Activated naive CD8-positive, alpha-beta T cell treated with anti-CD3 and anti-CD28 coated beads, Interleukin-2, amount 10 ng/mL, durations not matched to agents 7 days and 5 days (primary cell): ENCODE measurements around the gene GOSR1. TPM values are rescaled to one million over a fixed set of nuclear protein-coding genes. Genes with fewer than 3 reads are reported as not detected.
A peak's percentile ranks its signal among the peaks of the same experiment; 100 is the strongest.

Experiments used
- ATAC-seq: fragments of 150-1000 bp; cut with Tn5 transposase; one replicate; pipeline ENCODE4 v1.10.0; 2021; ENCODE audit warnings: low read depth, moderate library complexity
- POLR2A ChIA-PET: fragments of 350-600 bp; sonication (Branson Sonifier 250); formaldehyde crosslinking; loops from one replicate; lab custom pipeline; 2021; ENCODE audit warnings: antibody characterized with exemption; lab: Charles Lee
- DNase-seq: peaks from one replicate; pipeline ENCODE4 v3.0.0; 2021
- H3K27ac Mint-ChIP-seq: one replicate; pipeline ENCODE4 v1.8.0; 2022; ENCODE audit warnings: mild to moderate bottlenecking, mixed read lengths
- H3K27me3 Mint-ChIP-seq: one replicate; pipeline ENCODE4 v1.8.0; 2022; ENCODE audit warnings: mild to moderate bottlenecking, moderate library complexity, mixed read lengths
- H3K36me3 Mint-ChIP-seq: one replicate; pipeline ENCODE4 v1.8.0; 2021; ENCODE audit warnings: mild to moderate bottlenecking, mixed read lengths
- H3K4me1 Mint-ChIP-seq: one replicate; pipeline ENCODE4 v1.8.0; 2021; ENCODE audit warnings: mixed read lengths
- H3K4me3 Mint-ChIP-seq: one replicate; pipeline ENCODE4 v1.8.0; 2022; ENCODE audit warnings: mild to moderate bottlenecking, moderate library complexity, mixed read lengths
- H3K9me3 Mint-ChIP-seq: one replicate; pipeline ENCODE4 v1.8.0; 2021; ENCODE audit warnings: mixed read lengths
- total RNA-seq, 2 experiments: library from RNA; stranded (reverse); gene quantifications; one replicate each; pipeline ENCODE4 v1.2.3, GENCODE V29; 2021

The GOSR1 gene
- total RNA-seq, 2 experiments from 2014 or later = 44.8 to 46.8 TPM

- POLR2A ChIA-PET = no interaction called here
- Mint-ChIP-seq H3K36me3 (peaks cover 2% of the 10 kb centered on the region), H3K27me3 (no peaks in the 10 kb centered on the region), H3K9me3 (no peaks in the 10 kb centered on the region), H3K4me1 (peaks cover 13% of the 10 kb centered on the region), H3K4me3 (no peak overlapping the region), H3K27ac (no peak overlapping the region)
- DNase-seq (no peak), ATAC-seq (no peak)
Observed at GRCh38 chr17:30472238-30472890, 4.8 kb upstream of the GOSR1 start.

GRCh38 chr17:30475206-30475605 lies 2.0 kb upstream of the GOSR1 start:
- Mint-ChIP-seq H3K4me1 (peaks cover 20% of the 10 kb centered on the region), H3K27ac (no peak overlapping the region), H3K4me3 (no peak overlapping the region), H3K36me3 (peaks cover 2% of the 10 kb centered on the region), H3K9me3 (no peaks in the 10 kb centered on the region), H3K27me3 (no peaks in the 10 kb centered on the region)
- POLR2A ChIA-PET = no interaction called here
- ATAC-seq (no peak), DNase-seq (no peak)

- H3K4me1 Mint-ChIP-seq = peaks cover 20% of the 10 kb centered on the region
- H3K27me3 Mint-ChIP-seq = no peaks in the 10 kb centered on the region
- H3K9me3 Mint-ChIP-seq = no peaks in the 10 kb centered on the region
- H3K36me3 Mint-ChIP-seq = peaks cover 5% of the 10 kb centered on the region
- H3K4me3 Mint-ChIP-seq = peak overlapping the region; percentile 98
- ATAC-seq (peak; percentile 6), DNase-seq (no peak)
- POLR2A ChIA-PET = interaction anchor here (0.6 to 1.0 kb wide), 6 partner anchors 11 to 735 kb away, joined by 3 to 5 read pairs (median 3); no protein-coding TSS in a partner anchor
- H3K27ac Mint-ChIP-seq = peak overlapping the region; percentile 98
Observed at GRCh38 chr17:30476726-30477082, 504 bp upstream of the GOSR1 start.

GRCh38 chr17:30477774-30478115 lies 537 bp downstream of the GOSR1 start:
- Mint-ChIP-seq H3K4me1 (peaks cover 20% of the 10 kb centered on the region), H3K27ac (peak overlapping the region; percentile 98), H3K27me3 (no peaks in the 10 kb centered on the region), H3K36me3 (peaks cover 5% of the 10 kb centered on the region), H3K9me3 (no peaks in the 10 kb centered on the region), H3K4me3 (peak overlapping the region; percentile 98)
- DNase-seq (no peak), ATAC-seq (peak; percentile 31)
- POLR2A ChIA-PET = interaction anchor here (1.0 kb wide), 1 partner anchor 40 kb away, joined by 3 read pairs; no protein-coding TSS in a partner anchor

- Mint-ChIP-seq H3K9me3 (no peaks in the 10 kb centered on the region), H3K36me3 (peaks cover 27% of the 10 kb centered on the region), H3K27ac (no peak overlapping the region), H3K4me3 (no peak overlapping the region), H3K4me1 (peaks cover 9% of the 10 kb centered on the region), H3K27me3 (no peaks in the 10 kb centered on the region)
- DNase-seq (no peak), ATAC-seq (no peak)
- POLR2A ChIA-PET = no interaction called here
Observed at GRCh38 chr17:30482555-30482954, 5.3 kb downstream of the GOSR1 start.

- Mint-ChIP-seq H3K4me1 (peaks cover 7% of the 10 kb centered on the region), H3K36me3 (peaks cover 28% of the 10 kb centered on the region), H3K4me3 (no peak overlapping the region), H3K9me3 (no peaks in the 10 kb centered on the region), H3K27ac (no peak overlapping the region), H3K27me3 (no peaks in the 10 kb centered on the region)
- DNase-seq = no peak
- POLR2A ChIA-PET = no interaction called here
- ATAC-seq = no peak
Observed at GRCh38 chr17:30483159-30483558, 6.0 kb downstream of the GOSR1 start.

GRCh38 chr17:30493780-30494179 lies 16.6 kb downstream of the GOSR1 start:
- Mint-ChIP-seq H3K36me3 (peaks cover 27% of the 10 kb centered on the region), H3K27me3 (no peaks in the 10 kb centered on the region), H3K9me3 (no peaks in the 10 kb centered on the region), H3K4me1 (peaks cover 2% of the 10 kb centered on the region), H3K4me3 (no peak overlapping the region), H3K27ac (no peak overlapping the region)
- POLR2A ChIA-PET = no interaction called here
- DNase-seq = no peak
- no peak for ATAC-seq

- no peaks in the 10 kb centered on the region for H3K9me3 Mint-ChIP-seq
- ATAC-seq (no peak), DNase-seq (no peak)
- peaks cover 35% of the 10 kb centered on the region for H3K36me3 Mint-ChIP-seq
- H3K27me3 Mint-ChIP-seq = no peaks in the 10 kb centered on the region
- H3K27ac Mint-ChIP-seq = no peak overlapping the region
- no peak overlapping the region for H3K4me3 Mint-ChIP-seq
- POLR2A ChIA-PET = no interaction called here
- H3K4me1 Mint-ChIP-seq = peaks cover 9% of the 10 kb centered on the region
Observed at GRCh38 chr17:30495586-30495985, 18.4 kb downstream of the GOSR1 start.

GRCh38 chr17:30503558-30503957 lies 26.4 kb downstream of the GOSR1 start:
- POLR2A ChIA-PET = no interaction called here
- H3K9me3 Mint-ChIP-seq = no peaks in the 10 kb centered on the region
- ATAC-seq = no peak
- no peak overlapping the region for H3K4me3 Mint-ChIP-seq
- H3K36me3 Mint-ChIP-seq = peaks cover 32% of the 10 kb centered on the region
- H3K27ac Mint-ChIP-seq = no peak overlapping the region
- DNase-seq = no peak
- H3K4me1 Mint-ChIP-seq = peaks cover 12% of the 10 kb centered on the region
- H3K27me3 Mint-ChIP-seq = no peaks in the 10 kb centered on the region

GRCh38 chr17:30505868-30506417 lies 28.7 kb downstream of the GOSR1 start:
- H3K4me3 Mint-ChIP-seq = no peak overlapping the region
- peaks cover 5% of the 10 kb centered on the region for H3K4me1 Mint-ChIP-seq

GRCh38 chr17:30506481-30506880 lies 29.3 kb downstream of the GOSR1 start:
- no peak for ATAC-seq
- Mint-ChIP-seq H3K4me3 (no peak overlapping the region), H3K27me3 (no peaks in the 10 kb centered on the region), H3K36me3 (peaks cover 16% of the 10 kb centered on the region), H3K9me3 (no peaks in the 10 kb centered on the region), H3K27ac (no peak overlapping the region), H3K4me1 (peaks cover 5% of the 10 kb centered on the region)
- POLR2A ChIA-PET = no interaction called here
- no peak for DNase-seq

More at GRCh38 chr17:30505868-30506417, 28.7 kb downstream of the GOSR1 start:
- H3K27ac Mint-ChIP-seq = no peak overlapping the region
- peaks cover 19% of the 10 kb centered on the region for H3K36me3 Mint-ChIP-seq
- ATAC-seq (no peak), DNase-seq (no peak)
- no peaks in the 10 kb centered on the region for H3K9me3 Mint-ChIP-seq
- no peaks in the 10 kb centered on the region for H3K27me3 Mint-ChIP-seq
- POLR2A ChIA-PET = no interaction called here

- H3K27me3 Mint-ChIP-seq = no peaks in the 10 kb centered on the region
- ATAC-seq (no peak), DNase-seq (no peak)
- POLR2A ChIA-PET = no interaction called here
- no peak overlapping the region for H3K27ac Mint-ChIP-seq
- no peak overlapping the region for H3K4me3 Mint-ChIP-seq
- no peaks in the 10 kb centered on the region for H3K9me3 Mint-ChIP-seq
- H3K36me3 Mint-ChIP-seq = peaks cover 10% of the 10 kb centered on the region
- no peaks in the 10 kb centered on the region for H3K4me1 Mint-ChIP-seq
Observed at GRCh38 chr17:30513346-30513745, 36.1 kb downstream of the GOSR1 start.

- H3K4me3 Mint-ChIP-seq = no peak overlapping the region
- ATAC-seq = no peak
- H3K4me1 Mint-ChIP-seq = no peaks in the 10 kb centered on the region
- no peak for DNase-seq
- POLR2A ChIA-PET = interaction anchor here (0.6 kb wide), 1 partner anchor 99 kb away, joined by 3 read pairs; no protein-coding TSS in a partner anchor
- peaks cover 13% of the 10 kb centered on the region for H3K36me3 Mint-ChIP-seq
- H3K27ac Mint-ChIP-seq = no peak overlapping the region
- no peaks in the 10 kb centered on the region for H3K9me3 Mint-ChIP-seq
- H3K27me3 Mint-ChIP-seq = no peaks in the 10 kb centered on the region
Observed at GRCh38 chr17:30514895-30515596, 37.8 kb downstream of the GOSR1 start.

GRCh38 chr17:30517786-30518185 lies 40.6 kb downstream of the GOSR1 start:
- Mint-ChIP-seq H3K27me3 (no peaks in the 10 kb centered on the region), H3K4me3 (no peak overlapping the region), H3K9me3 (no peaks in the 10 kb centered on the region), H3K27ac (no peak overlapping the region), H3K36me3 (peaks cover 29% of the 10 kb centered on the region), H3K4me1 (no peaks in the 10 kb centered on the region)
- no peak for ATAC-seq
- POLR2A ChIA-PET = no interaction called here
- no peak for DNase-seq
